GM19023 (cell line): ENCODE results near the gene ADIRF.
"Not testable (repeated sequence)": the region's sequence is repeated elsewhere in the genome, so short reads cannot be mapped to it uniquely, and the experiment has no call there.

Experiments
- ATAC-seq: cut with Tn5 transposase; IDR thresholded peaks from one replicate; pipeline ENCODE4 v1.9.1; 2021; ENCODE audit warnings: mild to moderate bottlenecking, moderate library complexity; ENCODE audit not compliant: unreplicated experiment

Gene ADIRF

DNA sequence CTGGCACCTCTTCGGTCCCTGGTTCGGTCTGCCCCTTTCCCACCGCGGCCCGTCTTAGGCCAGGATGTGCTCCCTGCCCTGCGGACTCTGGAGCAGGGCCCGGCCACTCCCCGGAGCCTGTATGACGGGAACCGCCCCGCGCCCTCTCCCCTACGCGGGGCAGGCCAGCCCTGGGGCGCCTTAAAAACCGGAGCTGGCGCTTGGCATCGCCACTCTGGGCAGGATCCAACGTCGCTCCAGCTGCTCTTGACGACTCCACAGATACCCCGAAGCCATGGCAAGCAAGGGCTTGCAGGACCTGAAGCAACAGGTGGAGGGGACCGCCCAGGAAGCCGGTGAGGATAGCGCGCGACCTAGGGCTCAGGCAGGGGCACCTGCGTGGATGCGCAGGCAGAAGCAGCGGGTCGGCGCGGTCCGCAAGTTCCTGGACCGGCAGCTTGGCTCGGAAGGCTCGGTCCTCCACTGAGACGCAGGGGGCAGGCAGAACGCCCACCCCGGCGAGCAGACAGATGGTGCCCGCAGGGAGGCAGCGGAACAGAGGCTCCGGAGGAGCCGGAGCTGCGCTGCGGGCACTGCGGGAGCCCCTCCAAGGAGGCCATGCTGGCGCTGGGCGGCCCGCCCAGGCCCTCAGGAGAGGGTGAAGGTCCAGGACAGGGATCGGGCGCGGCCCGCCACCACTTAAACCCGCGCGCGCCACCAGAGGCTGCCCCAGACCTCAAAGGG is at the start of gene ADIRF:
TSS of gene ADIRF (plus strand) at position 212 of the 723 bp plus-strand sequence. CDS start at position 275, 63 bp downstream.
- no peak for ATAC-seq

DNA sequence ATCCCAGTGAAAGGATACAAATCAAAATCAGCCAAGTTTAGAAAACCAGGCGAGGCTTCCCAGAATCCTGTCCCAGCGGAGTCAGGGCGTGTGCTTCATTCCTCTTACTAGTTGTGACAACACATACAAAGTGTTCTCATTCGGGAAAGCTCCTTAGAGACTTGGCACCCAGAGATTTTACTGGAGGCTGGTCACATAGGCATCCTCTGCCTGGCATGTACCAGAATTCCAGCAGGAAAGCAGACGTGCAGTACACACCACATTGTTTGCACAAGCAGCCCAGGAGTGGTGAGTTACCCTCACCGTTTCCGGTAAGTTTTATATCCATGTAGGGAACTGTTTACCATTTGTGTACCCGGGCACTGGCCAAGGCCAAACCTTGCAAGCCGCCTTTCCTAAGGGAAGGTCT is 45.7 kb upstream of the ADIRF start:
- ATAC-seq, result no peak

DNA sequence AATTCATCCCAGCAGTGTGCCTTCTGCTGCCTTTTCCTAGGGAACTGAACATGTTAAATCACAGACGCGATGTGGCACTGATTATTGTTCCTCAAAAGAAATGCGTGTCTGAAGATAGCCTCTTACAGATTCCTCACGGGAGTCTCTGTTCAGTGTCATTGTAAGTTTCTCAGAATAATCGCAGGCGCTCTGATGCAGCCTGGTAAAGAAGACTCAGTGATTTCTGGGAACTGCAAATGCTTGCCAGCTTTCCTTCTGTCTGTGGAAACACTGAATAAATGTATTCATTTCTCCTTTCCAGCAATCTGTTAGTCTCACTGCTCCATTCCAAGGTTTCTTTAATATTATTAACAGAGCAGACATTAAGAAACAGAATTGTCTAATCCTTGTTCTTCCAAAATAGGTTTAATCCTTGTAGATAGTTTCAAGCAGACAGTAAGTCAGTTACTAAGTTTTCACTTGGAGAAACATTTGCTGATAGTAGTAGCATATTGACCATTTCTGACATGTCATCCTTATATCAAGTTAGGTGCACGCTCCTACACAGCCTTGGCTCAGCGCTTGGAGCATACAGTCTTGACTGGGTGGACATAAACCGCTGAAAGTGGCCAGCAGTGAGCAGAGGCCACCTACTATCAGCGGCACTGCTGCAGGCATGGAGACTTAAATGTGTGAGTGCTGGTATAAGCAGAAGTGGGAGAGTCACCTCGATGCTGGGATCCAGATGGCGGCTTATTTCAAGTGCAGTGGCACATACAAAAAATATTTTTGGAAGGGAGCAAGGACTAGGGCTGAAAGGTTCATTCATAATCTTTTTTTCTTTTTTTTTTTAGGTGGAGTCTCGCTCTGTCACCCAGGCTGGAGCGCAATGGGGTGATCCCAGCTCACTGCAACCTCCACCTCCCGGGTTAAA is 38.6 kb upstream of the ADIRF start:
- ATAC-seq, result no peak

DNA sequence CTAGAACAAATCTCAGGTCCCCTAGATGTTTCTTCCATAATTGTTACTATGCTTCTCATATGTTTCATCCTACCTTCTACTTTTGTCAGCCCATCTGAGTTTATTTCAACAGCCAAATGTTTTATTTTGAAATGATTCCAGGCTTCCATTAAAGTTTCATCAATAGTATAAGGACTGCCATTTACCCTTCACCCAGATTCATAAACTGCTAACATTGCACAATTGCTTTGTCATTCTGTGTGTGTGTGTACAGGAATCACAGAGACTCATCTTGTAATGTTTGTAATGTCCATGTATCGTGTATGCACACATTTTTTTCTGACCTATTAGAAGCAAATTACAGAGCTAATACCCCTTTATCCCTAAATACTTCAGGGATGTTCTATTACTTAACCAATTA is 36.4 kb upstream of the ADIRF start:
- no peak for ATAC-seq

DNA sequence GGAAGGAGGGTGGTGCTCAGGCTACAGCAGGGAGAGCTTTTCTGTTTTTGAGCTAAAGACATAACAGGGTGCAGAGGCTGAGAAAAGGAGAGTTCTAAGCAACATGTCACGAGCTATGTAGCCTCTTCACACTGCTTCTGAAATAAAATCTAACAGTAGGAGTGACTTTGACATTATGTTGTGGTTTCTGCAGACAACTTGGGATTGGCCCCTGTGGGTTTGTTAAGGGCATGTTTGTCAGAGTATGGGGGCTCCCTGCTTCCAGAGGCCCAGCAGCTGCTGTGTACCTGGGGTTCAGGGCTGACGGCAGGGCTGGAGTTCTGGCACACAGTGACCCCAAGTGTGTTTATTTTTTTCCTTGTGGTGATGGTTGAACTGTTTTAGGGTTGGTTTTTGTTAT is 35.6 kb upstream of the ADIRF start:
- ATAC-seq, result no peak

DNA sequence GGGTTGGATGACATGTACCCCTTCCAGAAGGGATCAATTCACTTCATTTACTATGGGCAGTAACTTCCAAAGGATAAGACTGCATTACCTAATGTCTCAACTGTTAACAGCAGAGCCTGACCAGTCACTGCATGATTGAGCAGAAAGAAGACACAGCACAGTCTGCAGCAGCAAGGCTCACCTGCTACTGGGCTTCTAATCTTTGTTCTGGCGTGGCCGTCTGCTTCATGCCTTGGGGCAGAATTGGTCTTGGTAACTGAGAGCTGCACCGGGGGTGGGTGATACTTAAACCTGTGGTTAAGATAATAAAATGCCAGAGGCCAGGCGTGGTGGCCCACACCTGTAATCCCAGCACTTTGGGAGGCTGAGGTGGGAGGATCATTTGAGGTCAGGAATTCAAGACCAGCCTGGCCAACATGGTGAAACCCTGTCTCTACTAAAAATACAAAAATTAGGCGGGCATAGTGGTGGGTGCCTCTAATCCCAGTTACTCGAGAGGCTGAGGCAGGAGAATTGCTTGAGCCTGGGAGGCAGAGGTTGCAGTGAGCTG is 34.0 kb upstream of the ADIRF start:
- ATAC-seq, result not testable (repeated sequence)

DNA sequence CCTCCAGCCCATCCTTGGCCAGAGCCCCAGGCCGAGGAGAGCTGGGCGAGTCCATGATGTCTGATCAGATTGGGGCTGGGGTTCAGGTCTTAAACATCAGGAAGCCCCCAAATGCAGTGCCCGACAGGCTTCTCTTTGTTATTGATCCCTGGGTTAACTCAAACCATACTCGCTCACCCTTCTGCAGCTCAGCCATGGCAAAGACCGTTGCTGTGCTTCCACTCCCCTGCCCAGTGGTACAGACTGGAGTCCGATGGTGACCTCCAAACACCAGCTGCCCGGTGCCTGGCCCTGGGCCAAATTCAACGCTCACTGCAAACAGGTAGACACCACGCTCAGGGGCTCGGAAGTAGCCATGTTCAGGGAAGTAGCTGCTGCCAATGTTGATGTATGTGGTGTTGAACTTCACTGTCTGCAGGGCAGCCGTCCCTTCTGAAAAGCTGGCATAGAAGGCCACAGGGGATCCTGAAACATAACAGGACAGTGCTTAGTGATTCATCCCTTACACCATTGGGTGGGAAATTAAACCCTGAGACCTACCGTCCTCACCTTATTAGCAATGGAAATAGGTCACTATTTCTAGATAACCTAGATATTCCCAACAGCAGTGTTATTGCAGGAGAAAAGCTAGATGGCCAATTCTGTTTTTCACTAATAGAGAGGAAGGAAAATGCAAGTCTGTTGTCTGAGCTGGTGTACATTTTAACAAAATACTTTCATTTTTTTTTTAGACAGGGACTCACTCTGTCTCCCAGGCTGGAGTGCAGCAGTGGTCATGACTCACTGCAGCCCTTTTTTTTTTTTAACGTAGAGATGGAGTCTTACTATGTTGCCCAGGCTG is 31.4 kb upstream of the ADIRF start:
- no peak for ATAC-seq

DNA sequence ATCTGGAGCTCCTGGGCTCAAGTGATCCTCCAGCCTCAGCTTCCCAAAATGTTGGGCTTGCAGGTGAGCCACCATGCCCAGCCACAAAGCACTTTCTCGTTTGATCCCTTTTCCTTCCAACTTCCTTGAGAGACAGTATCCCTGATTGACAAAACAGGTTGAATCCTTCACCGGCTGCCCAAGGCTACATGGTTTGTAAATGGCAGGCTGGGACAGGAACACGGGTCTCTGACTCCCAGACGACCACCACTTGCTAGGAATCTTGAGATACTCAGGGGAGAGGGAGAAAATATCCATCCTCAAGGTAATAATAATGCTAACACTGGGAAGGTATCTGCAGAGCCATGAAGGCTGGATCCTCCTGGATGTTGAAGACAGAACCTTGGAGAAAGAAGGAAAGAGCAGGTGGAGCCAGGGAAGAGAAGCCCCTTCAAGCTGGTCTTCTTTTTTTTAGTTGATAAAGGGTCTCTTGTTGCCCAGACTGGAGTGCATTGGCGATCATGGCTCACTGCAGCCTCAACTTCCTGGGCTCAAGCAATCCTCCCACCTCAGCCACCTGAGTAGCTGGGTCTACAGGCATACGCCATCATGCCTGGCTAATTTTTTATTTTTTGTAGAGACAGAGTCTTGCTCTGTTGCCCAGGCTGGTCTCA is 30.7 kb upstream of the ADIRF start:
- ATAC-seq, result no peak

DNA sequence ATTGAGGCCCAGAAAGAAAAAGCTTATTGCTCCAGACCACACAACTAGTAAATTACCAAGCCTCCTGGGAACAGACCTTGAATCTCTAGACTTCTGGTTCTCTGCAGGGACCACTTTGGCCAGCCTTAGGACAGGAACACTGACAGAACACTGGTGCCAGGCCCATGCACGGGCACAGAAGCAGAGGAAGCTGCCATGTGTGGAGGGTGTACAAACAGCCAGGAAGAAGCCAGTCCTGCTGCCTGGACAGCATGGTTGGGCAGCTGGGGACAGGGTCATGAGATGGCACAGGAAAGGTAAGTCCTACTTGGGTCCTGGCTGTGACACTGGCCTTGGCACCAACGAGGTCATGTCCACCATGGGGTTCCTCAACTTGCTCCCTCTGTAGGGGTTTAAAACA is 30.0 kb upstream of the ADIRF start:
- no peak for ATAC-seq

DNA sequence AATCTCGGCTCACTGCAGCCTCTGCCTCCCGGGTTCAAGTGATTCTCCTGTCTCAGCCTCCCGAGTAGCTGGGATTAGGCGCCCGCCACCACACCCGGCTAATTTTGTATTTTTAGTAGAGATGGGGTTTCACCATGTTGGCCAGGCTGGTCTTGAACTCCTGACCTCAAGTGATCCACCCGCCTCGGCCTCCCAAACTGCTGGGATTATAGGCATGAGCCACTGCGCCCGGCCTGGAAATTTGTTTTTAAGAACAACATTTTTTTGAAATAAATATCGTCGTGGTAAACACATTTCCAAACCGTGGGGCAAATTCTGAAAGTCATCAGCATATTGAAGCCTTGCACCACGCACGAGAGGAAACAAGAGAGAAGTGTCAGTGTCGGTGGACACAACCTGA is 28.2 kb upstream of the ADIRF start:
- ATAC-seq, result not testable (repeated sequence)

DNA sequence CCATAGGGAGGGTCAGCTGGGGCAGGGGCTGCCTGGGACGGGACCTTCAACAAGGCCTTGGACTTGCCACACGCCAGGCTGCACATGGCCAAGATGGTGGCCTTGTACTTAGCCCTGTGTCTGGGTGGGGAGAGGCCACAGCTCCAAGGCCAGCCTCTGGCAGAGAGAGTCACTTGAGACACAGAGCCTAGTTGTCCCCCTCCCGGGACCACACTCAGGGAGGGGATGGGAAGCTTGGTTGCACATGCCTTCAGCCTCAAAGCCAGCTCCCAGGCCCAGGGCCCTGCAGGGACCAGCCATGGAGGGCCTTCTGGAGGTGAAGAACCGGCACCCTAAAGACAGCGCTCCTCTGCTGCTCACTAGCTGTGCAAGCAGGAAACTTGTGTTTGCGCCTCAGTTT is 27.6 kb upstream of the ADIRF start:
- no peak for ATAC-seq

DNA sequence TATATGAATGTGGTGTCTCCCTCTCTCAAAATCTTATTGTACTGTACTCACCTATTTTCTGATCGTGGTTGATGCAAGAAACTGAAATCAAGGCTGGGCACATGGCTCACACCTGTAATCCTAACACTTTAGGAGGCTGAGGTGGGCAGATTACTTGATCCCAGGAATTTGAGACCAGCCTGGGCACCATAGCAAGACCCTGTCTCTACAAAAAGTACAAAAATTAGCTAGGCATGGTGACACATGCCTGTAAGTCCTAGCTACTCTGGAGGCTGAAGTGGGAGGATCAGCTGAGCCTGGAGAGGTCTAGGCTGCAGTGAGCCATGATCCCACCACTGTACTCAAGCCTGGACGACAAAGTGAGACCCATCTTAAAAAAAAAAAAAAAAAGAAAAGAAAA is 26.9 kb upstream of the ADIRF start:
- no peak for ATAC-seq

DNA sequence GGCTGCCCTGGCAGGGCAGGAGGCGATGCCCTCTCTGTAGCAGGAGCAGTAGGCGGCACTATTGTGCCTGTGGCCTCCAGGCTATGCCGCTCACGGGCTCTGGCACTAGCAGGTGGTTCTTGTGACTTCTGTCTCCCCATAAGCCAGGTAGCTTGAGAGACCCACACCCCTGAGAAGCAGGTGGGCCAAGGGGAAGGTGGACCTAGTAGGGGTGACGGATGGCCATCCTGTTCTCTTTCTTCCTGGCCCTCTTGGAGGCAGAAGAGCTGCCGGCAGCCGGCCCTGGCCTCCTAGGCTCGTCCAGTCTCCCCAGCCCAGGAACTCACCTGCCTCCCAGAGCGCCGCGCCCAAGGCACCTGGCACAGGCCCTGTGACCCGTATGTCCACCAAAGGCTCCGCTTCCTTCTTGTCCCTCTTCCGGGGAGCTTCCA is 26.3 kb upstream of the ADIRF start:
- no peak for ATAC-seq

DNA sequence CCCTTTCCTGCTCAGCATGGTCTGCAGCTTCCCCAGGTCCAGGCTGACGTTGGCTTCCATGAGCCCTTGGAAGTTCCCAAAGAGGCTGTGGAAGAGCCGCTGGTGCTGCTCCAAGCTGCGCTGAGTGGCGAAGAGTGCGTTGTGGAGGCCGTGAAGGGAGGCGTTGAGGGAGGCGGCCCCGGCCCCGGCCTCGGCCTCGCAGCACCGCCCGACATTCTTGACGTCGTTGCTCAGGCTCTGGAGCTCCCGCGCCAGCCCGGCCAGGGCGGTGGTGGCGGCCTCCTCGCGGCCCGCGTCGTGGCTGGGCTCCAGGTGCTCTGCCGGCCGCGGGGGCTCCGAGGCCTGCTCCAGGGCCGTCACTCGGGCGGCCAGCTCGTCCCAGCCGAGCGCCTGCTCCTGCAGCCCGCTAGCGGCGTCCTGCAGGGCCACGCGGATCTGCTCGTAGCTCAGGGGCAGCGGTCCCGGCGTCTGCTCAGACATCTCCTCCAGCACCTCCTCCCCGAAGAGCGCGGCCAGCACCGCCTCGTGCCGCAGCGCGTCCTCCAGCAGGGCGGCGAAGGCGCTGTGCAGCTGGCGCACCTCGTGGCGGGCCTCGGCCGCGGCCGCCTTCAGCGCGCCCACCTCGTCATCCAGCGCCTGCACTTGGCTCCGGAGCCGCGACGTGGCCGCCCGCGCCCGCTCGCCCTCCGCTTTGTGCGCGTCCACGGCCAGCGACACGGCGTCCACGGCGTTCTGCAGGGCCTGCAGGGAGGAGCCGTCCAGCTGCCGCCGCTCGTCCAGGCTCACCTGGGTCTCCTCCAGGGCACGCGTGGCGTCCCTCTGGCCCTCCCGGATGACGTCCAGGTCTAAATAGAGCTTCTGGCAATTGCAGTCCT is 25.6 kb upstream of the ADIRF start:
- ATAC-seq, result no peak

DNA sequence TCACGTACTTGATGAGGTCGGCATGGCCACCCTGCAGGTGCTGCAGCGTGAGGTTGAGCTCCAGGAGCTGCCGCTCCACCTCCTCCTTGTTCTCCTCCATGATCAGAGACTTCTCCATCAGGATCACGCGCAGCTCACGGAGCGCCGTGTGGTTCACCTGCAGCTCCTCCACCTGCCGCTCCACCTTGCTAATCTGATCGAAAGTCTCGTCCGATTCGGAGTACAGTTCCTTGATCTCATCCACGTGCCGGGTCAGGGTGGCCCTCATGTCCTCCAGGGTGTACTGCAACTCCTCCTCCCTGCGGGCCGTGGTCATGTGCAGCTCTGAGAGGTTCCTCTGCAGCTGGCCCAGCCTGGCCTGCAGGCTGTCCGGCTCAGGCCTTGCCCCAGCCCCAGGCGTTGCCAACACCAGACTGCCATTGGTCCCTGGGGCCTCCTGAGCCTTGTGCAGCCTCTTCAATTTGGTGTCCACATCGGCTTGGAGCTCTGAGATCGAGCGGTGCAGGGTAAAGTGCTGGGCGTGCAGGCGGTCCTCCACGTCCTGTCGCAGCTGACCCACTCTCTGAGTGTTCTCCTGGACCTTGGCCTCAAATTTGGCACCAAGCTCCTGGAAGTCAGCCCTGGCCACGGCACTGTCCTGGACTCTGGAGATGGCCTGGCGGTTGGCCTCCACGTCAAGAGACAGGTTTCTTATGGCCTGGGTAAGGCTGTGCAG is 24.8 kb upstream of the ADIRF start:
- no peak for ATAC-seq

DNA sequence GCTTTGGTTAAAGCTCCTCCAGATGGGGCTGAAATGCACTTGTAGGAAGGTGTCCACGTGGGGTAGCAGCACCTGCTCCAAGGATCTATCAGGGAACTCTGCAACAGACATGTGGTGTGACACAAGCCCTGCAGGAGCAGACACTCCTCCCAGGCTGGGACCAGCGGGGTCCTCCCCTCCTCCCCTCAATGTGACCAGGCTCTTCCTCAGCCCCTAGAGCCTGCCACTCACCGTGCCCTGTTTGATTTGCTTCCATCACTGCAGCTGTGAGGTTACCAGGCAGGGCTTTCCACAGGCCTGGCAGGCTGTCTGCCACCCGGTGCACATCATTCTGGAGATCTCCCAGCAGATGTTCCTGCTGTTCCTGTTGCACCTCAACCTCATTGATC is 24.3 kb upstream of the ADIRF start:
- ATAC-seq, result no peak

DNA sequence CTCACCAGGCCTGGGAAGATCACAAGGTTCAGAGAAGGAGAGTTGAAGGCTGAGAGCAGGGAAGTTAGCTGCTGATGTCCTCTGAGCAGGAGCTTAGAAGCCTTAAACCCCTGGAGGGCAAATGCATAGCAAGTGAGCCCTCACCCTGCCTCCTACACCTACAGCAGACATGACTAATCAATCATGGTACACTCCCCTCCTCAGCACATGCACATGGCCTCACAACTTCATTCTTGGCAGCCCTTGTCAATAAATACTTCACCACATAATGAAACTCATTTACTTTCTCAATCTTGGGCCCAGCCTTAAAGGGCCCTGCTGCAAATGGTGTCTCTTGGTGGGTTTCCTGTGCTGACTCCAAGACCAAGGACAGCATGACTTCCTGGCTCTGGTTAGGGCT is 23.8 kb upstream of the ADIRF start:
- ATAC-seq, result no peak

DNA sequence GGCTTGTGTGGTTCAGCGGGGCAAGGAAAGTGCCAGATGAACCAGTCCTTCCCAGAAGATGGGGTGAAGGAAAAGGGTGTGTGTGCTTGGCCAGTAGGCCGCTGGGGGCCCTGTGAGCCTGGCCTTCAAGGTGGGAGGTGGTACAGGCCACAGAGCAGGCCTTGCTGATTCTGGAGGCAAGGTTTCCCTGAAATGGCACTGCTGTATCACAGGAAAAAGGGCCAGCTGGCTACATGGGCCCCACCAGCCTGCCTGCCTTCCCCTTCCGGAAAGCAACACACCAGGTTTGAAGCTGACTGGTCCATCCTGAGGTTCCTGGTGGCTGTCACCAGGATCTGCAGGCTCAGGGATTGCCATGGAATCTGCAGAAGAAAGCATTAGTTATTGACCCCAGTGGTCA is 23.4 kb upstream of the ADIRF start:
- no peak for ATAC-seq
